Ammon's horn (tissue), 1 donor: ENCODE results near the gene AP2A2.

Experiments used
- DNase-seq: peaks from one replicate; pipeline ENCODE4 v3.0.0-alpha.2; 2016; ENCODE audit warnings: low spot score

AP2A2 gene

DNA sequence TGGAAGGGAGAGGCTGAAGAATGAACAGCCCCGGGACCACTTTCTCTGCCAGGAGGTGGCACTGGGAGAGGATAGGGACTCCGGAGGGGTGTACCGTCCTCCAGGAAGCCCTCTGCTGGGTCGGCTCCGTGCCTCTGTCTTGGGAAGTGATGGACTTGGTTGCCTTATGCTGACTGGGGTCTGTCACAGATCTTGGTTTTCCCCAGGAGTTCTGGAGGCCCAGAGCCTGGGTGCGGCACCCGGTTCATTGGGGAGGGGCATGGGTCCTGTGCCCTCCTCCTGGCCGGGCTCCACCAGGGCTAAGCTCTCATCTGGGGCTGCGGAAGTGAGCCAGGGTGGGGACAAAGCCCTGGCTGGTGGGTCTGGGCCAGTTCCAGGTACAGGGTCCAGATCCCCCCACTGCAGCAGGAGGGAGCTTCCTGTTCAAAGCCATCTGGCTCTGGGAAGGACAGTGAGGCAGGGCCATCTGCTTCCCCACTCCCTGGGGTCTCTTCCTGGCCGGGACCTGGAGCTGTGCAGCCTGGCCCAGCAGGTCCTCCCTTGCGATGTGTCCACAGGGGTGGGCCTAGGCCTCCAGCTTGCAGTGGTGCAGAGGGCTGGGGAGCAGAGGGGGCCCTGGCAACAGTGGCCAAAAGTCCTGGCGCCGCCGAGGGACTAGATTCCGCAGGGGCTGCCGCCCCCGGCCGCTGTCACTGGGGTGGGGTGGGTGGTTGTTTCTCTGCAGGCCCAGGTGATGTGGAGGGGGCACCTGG lies 1.1 kb upstream of the AP2A2 start:
- DNase-seq, result no peak

DNA sequence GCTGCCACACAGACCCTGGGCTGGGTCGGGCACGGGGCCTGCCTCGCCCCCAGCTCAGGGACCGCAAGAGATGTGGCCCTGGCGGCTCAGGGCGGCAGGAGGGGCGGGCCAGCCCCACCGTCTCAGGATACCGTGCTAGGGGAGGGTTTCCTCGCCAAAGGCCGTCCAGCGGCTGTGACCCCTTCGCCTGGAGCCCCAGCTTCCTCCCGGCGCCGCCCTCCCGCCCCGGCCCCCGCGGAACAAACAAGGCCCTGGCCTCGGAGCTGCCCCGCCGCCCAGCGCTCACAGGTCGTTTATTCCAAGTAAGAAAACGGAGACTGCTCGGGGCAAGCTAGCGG lies 543 bp upstream of the AP2A2 start:
- no peak for DNase-seq

DNA sequence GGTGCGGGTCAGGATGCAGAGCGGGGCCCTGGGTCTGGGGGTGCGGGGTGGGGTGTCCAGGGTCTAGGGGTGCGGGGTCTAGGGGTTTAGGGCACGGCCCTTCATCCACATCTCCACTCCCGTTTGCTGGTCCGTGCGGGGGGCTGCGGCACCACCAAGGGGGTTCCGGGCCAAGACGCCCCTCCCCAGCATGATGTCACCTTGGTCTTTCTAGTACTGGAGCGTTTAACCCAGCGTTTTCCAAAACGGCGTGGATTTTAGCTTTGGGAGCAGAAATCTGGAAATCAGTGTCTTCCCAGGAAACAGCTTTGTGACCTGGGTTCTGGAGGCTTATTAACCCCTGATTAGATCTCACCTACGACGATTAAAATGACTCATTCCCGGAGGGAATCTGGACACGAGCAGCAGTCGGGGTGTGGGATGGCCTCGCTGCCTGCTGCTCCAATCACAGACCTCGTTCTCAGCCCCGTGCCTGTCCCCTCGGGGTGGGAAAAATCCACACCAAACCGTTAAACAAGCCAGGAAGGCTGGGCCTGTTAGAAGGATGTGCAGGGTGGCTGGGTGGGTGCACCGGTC lies 759 bp downstream of the AP2A2 start:
- DNase-seq, result no peak

DNA sequence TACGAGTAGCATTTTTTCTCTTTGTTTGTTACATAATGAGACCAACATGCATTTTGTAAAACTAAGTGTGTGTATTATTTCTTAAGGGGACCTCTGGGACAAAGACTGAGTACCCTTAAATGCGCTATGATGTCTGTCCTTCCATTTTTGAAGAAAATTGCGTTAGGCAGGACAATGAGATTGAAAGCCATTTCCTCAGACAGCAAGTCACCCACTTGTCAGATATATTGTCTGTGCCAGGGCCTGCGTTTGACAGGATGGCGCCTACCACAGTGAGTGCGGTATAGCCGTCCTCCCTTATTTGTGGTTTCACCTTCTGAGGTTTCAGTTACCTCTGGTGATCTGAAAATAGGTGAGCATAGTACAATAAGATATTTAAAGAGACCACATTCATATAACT lies 2.2 kb downstream of the AP2A2 start:
- no peak for DNase-seq

DNA sequence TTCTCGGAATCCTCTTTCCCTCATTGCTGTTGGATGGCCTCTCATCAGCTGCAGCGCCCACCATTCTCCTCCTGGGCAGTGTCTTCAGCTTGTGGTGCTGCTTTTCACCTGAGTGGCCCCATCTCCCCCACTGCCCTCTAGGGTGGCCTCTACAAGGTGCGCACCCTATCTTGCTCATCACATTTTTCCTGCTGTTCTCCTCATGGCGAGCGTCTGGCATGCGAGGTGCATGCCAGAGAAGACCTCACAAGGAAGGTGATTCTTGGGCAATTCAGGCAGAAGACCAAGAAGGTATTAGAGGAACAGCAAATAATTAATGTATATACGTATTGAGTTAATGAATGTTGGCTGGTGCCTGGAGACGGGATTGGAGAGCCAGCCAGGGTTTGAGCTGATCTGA lies 3.1 kb downstream of the AP2A2 start:
- no peak for DNase-seq

GRCh38 chr11:929405-929804 lies 3.7 kb downstream of the AP2A2 start:
- no peak for DNase-seq

- DNase-seq, result no peak
These were observed 5.7 kb downstream of the AP2A2 start for GRCh38 chr11:931385-931784.

DNA sequence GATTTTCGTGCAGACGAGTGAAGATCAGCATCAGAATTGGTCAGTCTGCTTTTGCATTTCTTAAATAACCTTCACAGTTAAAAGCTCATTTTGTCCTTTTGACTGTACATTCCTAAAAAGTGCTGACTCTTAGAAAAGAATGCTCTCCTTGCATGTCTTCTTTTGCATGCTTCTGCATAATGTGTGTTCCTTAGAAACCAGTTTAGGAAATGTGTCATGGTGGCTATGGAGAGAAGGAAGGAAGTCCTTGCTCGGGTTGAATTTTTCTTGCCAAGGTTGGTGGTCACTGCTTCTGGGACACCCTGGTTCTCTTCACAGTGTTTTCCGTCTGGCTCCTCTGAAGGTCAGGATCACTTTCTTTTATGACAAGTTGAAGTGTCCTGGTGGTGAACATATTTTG lies 6.8 kb downstream of the AP2A2 start:
- no peak for DNase-seq

DNA sequence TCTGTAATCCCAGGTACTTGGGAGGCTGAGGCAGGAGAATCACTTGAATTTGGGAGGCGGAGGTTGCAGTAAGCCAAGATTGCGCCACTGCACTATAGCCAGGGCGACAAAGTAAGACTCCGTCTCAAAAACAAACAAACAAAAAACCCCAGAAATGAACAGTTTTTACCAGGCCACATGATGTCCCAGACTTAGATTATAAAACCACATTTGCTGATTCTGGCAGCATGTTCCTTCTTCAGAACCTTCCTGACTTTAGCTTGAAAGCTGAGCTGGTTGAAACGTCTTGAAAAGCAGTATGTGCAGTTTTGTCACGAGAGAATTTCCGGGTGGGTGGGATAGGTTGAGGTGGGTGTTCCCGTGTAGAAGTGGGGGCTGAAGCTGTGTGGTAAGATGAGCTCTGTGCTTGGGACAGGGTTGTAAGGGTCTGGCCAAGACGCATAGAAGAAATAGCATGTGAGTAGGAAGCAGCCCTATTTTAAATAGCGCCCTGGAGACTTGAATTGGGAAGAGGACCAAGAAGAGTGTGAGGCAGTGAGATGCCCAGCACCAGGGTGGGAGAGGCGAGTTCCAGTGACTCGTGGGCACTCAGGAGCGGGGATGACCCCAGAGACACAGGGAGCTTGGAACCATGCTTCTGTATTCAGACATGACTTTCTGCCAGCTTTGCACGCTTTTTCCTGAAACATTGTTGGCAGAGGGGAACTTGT lies 7.6 kb downstream of the AP2A2 start:
- DNase-seq, result no peak

- no peak for DNase-seq
These were observed 8.3 kb downstream of the AP2A2 start for GRCh38 chr11:933936-934335.

DNA sequence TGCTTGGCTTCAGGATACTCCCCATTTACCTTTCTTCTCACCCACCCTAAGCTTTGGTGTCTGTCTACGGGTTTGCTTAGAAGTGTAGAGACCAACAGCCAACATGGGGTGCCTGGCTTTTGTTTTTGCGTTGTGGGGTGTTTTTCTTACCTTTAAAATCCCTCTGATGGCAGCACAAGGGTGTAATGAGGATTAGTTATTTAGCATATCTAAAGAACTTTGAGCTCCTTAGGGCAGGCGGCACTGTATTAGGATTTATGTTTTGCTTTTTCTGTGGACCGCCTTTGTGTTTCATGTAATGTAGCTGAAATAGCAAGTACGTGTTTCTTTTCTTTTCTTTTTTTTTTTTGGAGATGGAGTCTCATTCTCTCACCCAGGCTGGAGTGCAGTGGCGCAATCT lies 8.9 kb downstream of the AP2A2 start:
- DNase-seq, result no peak

- no peak for DNase-seq
These were observed 10.5 kb downstream of the AP2A2 start for GRCh38 chr11:936199-936598.

DNA sequence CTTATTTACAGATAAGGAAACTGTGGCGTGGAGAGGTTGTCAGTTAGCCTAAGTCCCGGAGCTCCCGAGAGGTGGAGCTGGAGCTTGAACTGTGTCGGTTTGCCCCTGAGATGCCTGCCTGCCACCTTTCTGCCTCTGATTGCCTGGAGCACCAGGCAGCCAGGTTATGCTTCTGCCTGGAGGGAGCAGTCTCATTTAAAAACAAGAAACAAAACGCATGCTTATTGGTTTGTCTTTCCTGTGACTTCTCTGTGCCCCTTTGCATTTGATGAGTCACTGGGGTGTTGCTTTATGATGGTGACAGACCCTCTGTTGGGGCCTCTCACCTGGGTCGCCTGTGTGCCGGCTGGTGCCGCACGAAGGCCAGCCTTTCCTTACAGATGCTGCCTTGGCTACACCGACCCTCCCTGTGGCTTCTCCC lies 12.2 kb downstream of the AP2A2 start:
- DNase-seq, result no peak

DNA sequence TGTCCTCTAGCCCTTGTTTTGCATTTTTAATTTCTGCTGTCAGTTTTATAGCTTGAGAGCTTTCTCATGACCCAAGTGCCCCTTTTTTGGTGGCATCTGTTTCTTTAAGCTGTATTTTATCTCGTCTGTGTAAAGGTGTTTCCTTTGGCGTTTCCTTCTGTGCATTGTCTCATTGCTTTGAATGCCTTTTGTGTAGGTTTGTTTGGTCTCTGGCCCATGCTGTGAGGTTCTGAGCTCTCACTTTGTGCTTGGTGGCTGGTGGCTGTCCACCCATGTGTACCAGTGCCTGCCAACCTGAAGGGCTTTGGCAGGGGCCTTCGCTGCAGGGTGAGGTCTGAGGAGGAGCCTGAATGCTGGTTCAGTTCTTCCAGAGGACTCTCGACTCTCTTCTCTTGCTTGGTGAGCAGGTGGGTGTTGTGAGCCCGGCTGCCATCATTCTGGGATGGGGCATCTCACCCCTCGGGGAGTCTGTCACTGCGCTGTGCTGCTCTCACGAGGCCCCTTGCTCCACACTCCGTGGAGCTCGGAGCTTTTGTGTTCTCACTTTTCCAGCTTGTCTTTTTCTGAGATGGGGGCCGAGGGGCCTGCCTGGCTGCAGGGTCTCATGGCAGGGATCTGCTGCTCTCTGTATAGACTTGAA lies 14.9 kb downstream of the AP2A2 start:
- no peak for DNase-seq

- no peak for DNase-seq
These were observed 17.2 kb downstream of the AP2A2 start for GRCh38 chr11:942823-943222.

DNA sequence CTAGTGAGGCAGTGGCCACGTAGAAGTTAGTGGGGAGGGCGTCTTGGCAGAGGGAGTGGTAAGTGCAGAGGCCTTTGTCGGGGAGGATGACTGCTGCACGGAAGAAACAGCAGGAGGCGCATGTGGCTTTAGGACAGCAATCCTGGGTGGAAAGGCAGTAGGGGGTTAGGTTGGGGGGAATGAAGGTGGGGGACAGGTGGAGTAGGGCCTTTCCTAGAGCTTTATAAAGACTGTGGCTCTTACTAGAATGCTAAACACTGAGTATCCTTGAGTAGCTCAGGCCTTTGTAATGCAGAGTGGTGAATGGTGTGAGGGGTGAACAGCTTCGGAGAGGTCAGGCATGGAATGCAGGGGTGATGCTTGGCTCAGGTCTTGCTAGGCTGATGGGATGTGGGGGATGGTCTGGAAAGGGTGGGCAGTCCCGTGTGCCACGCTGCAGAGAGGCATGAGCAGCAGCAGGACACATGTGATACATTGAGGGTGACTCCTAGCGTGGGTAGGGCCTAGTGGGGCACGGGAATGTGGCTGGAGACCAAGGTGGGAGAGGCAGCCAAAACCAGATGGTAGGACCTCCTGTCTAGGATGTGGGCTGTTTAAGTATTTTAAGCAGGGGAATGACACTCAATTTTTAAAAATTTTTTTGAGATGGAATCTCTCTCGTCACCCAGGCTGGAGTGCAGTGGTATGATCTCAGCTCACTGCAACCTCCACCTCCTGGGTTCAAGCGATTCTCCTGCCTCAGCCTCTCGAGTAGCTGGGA lies 19.2 kb downstream of the AP2A2 start:
- no peak for DNase-seq

DNA sequence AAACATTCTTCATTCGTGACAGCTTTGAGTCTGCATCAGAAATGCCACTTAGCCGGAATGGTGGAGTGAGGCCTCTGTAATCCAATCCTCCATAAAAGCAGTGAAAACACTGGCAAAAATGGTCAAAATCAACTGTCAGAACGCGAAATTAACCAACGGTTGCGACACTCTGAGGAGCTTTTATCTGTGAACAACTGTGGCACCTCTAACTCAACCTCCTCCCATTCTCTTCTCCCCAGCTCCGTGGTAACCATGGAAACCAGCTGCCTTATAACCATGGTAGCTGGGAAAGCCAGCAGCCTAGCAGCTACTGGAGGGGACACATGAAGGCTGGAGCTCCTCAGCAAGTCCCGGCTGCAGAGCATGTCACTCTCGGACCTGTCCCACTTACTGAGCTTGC lies 20.3 kb downstream of the AP2A2 start:
- DNase-seq, result peak; percentile 76

GRCh38 chr11:947744-948143 lies 22.1 kb downstream of the AP2A2 start:
- DNase-seq, result no peak

- DNase-seq, result no peak
These were observed 25.8 kb downstream of the AP2A2 start for GRCh38 chr11:951507-951906.

GRCh38 chr11:952406-953385 lies 27.0 kb downstream of the AP2A2 start:
- DNase-seq, result peak; percentile 62

- DNase-seq, result no peak
These were observed 27.8 kb downstream of the AP2A2 start for GRCh38 chr11:953512-953911.
